PC-3 (cell line): ENCODE results near the gene ECD. TPM values are rescaled to one million over a fixed set of nuclear protein-coding genes. Genes with fewer than 3 reads are reported as not detected.

Experiments used
- ATAC-seq: fragments of 200-7000 bp; cut with Tn5 transposase; 2 replicates; pipeline ENCODE4 v1.9.1; 2020; ENCODE audit warnings: mild to moderate bottlenecking, moderate library complexity
- BruUV-seq: library from RNA; stranded (reverse); fragments of 400-500 nt; replicated peaks from 2 replicates; lab custom pipeline; 2021; lab: Mats Ljungman, UMichigan
- CTCF ChIA-PET: fragments of 300-600 bp; sonication (Branson Sonifier 250); formaldehyde crosslinking; loops from one replicate; lab custom pipeline; 2022; ENCODE audit warnings: antibody characterized with exemption; lab: Charles Lee
- POLR2A ChIA-PET: fragments of 300-600 bp; sonication (Branson Sonifier 250); formaldehyde crosslinking; loops from one replicate; lab custom pipeline; 2022; ENCODE audit warnings: antibody characterized with exemption; ENCODE audit not compliant: unreplicated experiment; lab: Charles Lee
- DNase-seq: peaks from one replicate; pipeline ENCODE4 v3.0.0-alpha.2; 2015
- H2AFZ ChIP-seq: fragments of 300-600 bp; sonication (generic); 2 replicates; pipeline ENCODE4 v1.6.0; 2016; ENCODE audit warnings: antibody characterized with exemption, low read length
- H3F3A ChIP-seq: fragments of 300-600 bp; sonication (generic); one replicate; pipeline ENCODE4 v1.6.0; 2017; ENCODE audit warnings: antibody characterized with exemption, low read length, control low read depth, mild to moderate bottlenecking; ENCODE audit not compliant: unreplicated experiment
- H3K27ac ChIP-seq: fragments of 300-600 bp; sonication (generic); 2 replicates; pipeline ENCODE4 v1.5.1; 2016; ENCODE audit warnings: mild to moderate bottlenecking, low read length
- H3K27me3 ChIP-seq: fragments of 300-600 bp; sonication (generic); 2 replicates; pipeline ENCODE4 v1.6.1; 2016; ENCODE audit warnings: low read length, mixed read lengths
- H3K36me3 ChIP-seq: fragments of 300-600 bp; sonication (generic); 2 replicates; pipeline ENCODE4 v1.6.1; 2016; ENCODE audit warnings: low read depth, mixed run types, low read length, mixed read lengths
- H3K4me1 ChIP-seq: fragments of 300-600 bp; sonication (generic); 2 replicates; pipeline ENCODE4 v1.5.1; 2016; ENCODE audit warnings: low read length; ENCODE audit not compliant: insufficient read depth
- H3K4me2 ChIP-seq: fragments of 300-600 bp; sonication (generic); 2 replicates; pipeline ENCODE4 v1.6.0; 2016; ENCODE audit warnings: low read length
- H3K4me3 ChIP-seq: fragments of 300-600 bp; sonication (generic); 2 replicates; pipeline ENCODE4 v1.5.1; 2016; ENCODE audit warnings: mild to moderate bottlenecking, low read length, mixed read lengths
- H3K79me2 ChIP-seq: fragments of 300-600 bp; sonication (generic); 2 replicates; pipeline ENCODE4 v1.6.1; 2017; ENCODE audit warnings: low read length, mixed read lengths
- H3K9ac ChIP-seq: fragments of 300-600 bp; sonication (generic); 2 replicates; pipeline ENCODE4 v1.6.0; 2016; ENCODE audit warnings: mild to moderate bottlenecking, low read length
- H3K9me2 ChIP-seq: fragments of 300-600 bp; sonication (generic); replicated peaks from 2 replicates; pipeline ENCODE4 v1.6.1; 2016; ENCODE audit warnings: mixed run types, low read length, mixed read lengths
- H3K9me3 ChIP-seq: fragments of 300-600 bp; sonication (generic); 2 replicates; pipeline ENCODE4 v1.6.1; 2016; ENCODE audit warnings: low read length, mixed read lengths
- H4K20me1 ChIP-seq: fragments of 300-600 bp; sonication (generic); 2 replicates; pipeline ENCODE4 v1.6.1; 2016; ENCODE audit warnings: low read length, mixed read lengths
- EZH2 ChIP-seq: fragments of 300-600 bp; sonication (generic); IDR thresholded peaks from one replicate; pipeline ENCODE4 v1.6.1; 2017; ENCODE audit warnings: antibody characterized with exemption, mild to moderate bottlenecking, low read length; ENCODE audit not compliant: unreplicated experiment
- EZH2phosphoT487 ChIP-seq: fragments of 300-600 bp; sonication (generic); IDR thresholded peaks from 2 replicates; pipeline ENCODE4 v1.6.1; 2018; ENCODE audit warnings: mild to moderate bottlenecking, antibody characterized with exemption, low read length, borderline replicate concordance
- intact Hi-C: fragments of 100-400 bp; cut with micrococcal nuclease; formaldehyde crosslinking; loops from 2 replicates; pipeline ENCODE4 v1.9.0; 2023
- total RNA-seq: library from RNA; depleted of rRNA; stranded (reverse); fragments of >200 nt; gene quantifications from 2 replicates; pipeline ENCODE4 v1.2.3, GENCODE V29; 2014
- TF ChIP-seq, protein P1 (sequence below): fragments of 300-600 bp; sonication (generic); conservative IDR thresholded peaks from 2 replicates; pipeline ENCODE4 v1.5.1; 2017; ENCODE audit warnings: antibody characterized with exemption, low read depth, mild to moderate bottlenecking, low read length

Gene ECD
- total RNA-seq, 1 experiment from 2014 or later, result 108 TPM

DNA sequence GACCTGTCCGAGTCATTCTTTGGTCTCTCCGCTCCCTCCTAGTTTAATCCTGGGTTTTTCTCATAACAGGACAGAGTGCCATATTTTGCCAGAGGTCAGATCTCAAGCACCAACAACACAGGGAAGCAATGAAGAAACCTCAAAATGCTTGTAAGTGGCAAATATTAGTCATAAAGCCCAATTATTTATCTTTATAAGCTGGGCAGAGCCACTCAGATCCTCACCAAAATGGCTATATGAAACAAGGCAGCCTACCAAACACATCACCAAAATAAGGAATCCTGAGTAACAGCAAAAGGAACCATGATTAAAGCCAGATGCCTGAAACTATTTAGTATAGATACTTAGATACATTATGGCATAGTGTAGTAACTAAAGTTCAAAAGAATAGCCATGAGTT is 4.7 kb downstream of the ECD start:
- Histone ChIP-seq H3K79me2 (peaks cover 77% of the 10 kb centered on the region), H3K4me3 (no peak overlapping the region), H3K4me1 (peaks cover 20% of the 10 kb centered on the region), H3K9me2 (no peaks in the 10 kb centered on the region), H3K4me2 (0 out of 2 replicates have a peak overlapping the region, but pooled peaks have one; percentile 0), H3F3A (no peaks in the 10 kb centered on the region), H2AFZ (no peak overlapping the region), H3K27ac (no peak overlapping the region), H3K27me3 (no peaks in the 10 kb centered on the region), H3K36me3 (peaks cover 45% of the 10 kb centered on the region), H3K9me3 (no peaks in the 10 kb centered on the region), H4K20me1 (peaks cover 34% of the 10 kb centered on the region), H3K9ac (no peak overlapping the region)
- no peak for ATAC-seq
- no TSS peak for BruUV-seq
- intact Hi-C loops, result no loop called here
- CTCF ChIA-PET, result interaction anchor here (0.6 to 1.3 kb wide), 2 partner anchors 26 to 66 kb away, joined by 3 to 4 read pairs; no protein-coding TSS in a partner anchor
- no peak for TF ChIP-seq EZH2
- no peak for TF ChIP-seq EZH2phosphoT487
- TF ChIP-seq, protein P1, sequence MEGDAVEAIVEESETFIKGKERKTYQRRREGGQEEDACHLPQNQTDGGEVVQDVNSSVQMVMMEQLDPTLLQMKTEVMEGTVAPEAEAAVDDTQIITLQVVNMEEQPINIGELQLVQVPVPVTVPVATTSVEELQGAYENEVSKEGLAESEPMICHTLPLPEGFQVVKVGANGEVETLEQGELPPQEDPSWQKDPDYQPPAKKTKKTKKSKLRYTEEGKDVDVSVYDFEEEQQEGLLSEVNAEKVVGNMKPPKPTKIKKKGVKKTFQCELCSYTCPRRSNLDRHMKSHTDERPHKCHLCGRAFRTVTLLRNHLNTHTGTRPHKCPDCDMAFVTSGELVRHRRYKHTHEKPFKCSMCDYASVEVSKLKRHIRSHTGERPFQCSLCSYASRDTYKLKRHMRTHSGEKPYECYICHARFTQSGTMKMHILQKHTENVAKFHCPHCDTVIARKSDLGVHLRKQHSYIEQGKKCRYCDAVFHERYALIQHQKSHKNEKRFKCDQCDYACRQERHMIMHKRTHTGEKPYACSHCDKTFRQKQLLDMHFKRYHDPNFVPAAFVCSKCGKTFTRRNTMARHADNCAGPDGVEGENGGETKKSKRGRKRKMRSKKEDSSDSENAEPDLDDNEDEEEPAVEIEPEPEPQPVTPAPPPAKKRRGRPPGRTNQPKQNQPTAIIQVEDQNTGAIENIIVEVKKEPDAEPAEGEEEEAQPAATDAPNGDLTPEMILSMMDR, result no peak
- POLR2A ChIA-PET, result interaction anchor here (0.6 kb wide), 1 partner anchor 32 kb away, joined by 4 read pairs; no protein-coding TSS in a partner anchor
- DNase-seq, result no peak

DNA sequence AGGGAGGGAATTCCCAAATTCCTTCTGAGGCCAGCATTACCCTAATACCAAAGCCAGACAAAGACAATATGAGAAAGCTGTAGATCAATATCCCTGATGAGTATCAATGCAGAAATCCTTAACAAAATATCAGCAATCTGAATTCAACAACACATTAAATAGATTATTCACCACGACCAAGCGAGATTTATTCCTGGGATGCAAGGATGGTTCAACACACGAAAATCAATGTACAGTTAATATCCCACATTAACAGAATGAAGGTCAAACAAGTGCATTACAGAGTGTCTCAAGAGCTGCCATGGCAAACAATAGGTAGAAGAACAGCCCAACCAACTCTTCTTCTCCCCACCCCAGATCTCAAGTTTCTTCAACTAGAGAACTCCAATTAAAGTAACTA is 6.1 kb downstream of the ECD start:
- Histone ChIP-seq H3K9ac (no peak overlapping the region), H3K4me2 (no peak overlapping the region), H3K4me1 (peaks cover 13% of the 10 kb centered on the region), H3K27me3 (no peaks in the 10 kb centered on the region), H3K9me2 (no peaks in the 10 kb centered on the region), H3K79me2 (peaks cover 70% of the 10 kb centered on the region), H3F3A (no peaks in the 10 kb centered on the region), H3K4me3 (no peak overlapping the region), H2AFZ (no peak overlapping the region), H3K27ac (no peak overlapping the region), H4K20me1 (peaks cover 36% of the 10 kb centered on the region), H3K9me3 (no peaks in the 10 kb centered on the region), H3K36me3 (peaks cover 50% of the 10 kb centered on the region)
- ChIA-PET CTCF (no interaction called here), POLR2A (no interaction called here)
- no peak for DNase-seq
- no peak for ATAC-seq
- intact Hi-C loops, result no loop called here
- TF ChIP-seq EZH2phosphoT487, result no peak
- TF ChIP-seq EZH2, result no peak
- TF ChIP-seq, protein P1, result no peak
- BruUV-seq, result no TSS peak

DNA sequence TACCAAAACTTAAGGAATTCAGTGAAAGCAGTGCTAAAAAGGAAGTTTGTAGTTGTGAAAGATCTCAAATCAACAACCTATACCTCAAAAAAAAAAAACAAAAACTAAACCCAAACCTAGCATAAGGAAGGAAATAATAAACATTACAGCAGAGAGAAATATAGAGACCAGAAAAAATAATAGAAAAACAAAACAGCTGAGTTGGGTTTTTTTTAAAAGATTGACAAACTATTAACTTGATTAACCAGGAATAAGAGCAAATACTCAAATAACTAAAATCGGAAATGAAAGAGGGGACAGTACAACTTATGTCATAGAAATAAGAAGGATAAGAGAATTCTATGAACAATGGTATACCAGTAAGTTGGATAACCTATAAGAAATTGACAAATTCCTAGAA is 6.7 kb downstream of the ECD start:
- ATAC-seq, result no peak
- intact Hi-C loops, result no loop called here

More for the DNA sequence above, 6.7 kb downstream of the ECD start:
- Histone ChIP-seq H3K79me2 (peaks cover 68% of the 10 kb centered on the region), H3K4me1 (peaks cover 8% of the 10 kb centered on the region), H3K4me3 (no peak overlapping the region), H3K36me3 (peaks cover 52% of the 10 kb centered on the region), H3K9me3 (no peaks in the 10 kb centered on the region), H3F3A (no peaks in the 10 kb centered on the region), H2AFZ (no peak overlapping the region), H3K27ac (no peak overlapping the region), H3K9me2 (no peaks in the 10 kb centered on the region), H3K9ac (no peak overlapping the region), H4K20me1 (peaks cover 39% of the 10 kb centered on the region), H3K27me3 (no peaks in the 10 kb centered on the region), H3K4me2 (no peak overlapping the region)
- ChIA-PET CTCF (interaction anchor here (0.6 kb wide), 1 partner anchor 65 kb away, joined by 5 read pairs; no protein-coding TSS in a partner anchor), POLR2A (no interaction called here)
- BruUV-seq, result no TSS peak
- no peak for DNase-seq
- TF ChIP-seq, protein P1, result no peak
- TF ChIP-seq EZH2 (no peak), EZH2phosphoT487 (no peak)
